Tibial nerve (tissue), 4 donors: ENCODE measurements around the gene FAM107B. TPM values are rescaled to one million over a fixed set of nuclear protein-coding genes. Genes with fewer than 3 reads are reported as not detected.

Source experiments
- DNase-seq, 2 donors: peaks; one replicate each; pipeline ENCODE4 v3.0.0-alpha.2; 2019; ENCODE audit warnings: low spot score in 2 of 2
- H3K27ac ChIP-seq, 4 donors: fragments of 200-600 bp; sonication (generic) in 3 of 4; one replicate each; pipeline ENCODE4 v1.5.1; 2017 to 2019; ENCODE audit warnings: mild to moderate bottlenecking in 1 of 4
- H3K27me3 ChIP-seq, 2 donors: fragments of 200-600 bp; sonication (generic) in 1 of 2; one replicate each; pipeline versions ENCODE4 v1.5.1 to v1.6.0; 2017 to 2019
- H3K36me3 ChIP-seq, 3 donors: fragments of 200-600 bp; sonication (generic); one replicate each; pipeline ENCODE4 v1.5.1; 2018 to 2019
- H3K4me1 ChIP-seq, 4 donors: fragments of 200-600 bp; sonication (generic) in 3 of 4; one replicate each; pipeline ENCODE4 v1.5.1; 2017 to 2019
- H3K4me3 ChIP-seq, 4 donors: fragments of 200-600 bp; sonication (generic) in 3 of 4; one replicate each; pipeline ENCODE4 v1.5.1; 2017 to 2019; ENCODE audit warnings: mild to moderate bottlenecking in 1 of 4, moderate library complexity in 1 of 4
- H3K9me3 ChIP-seq, 4 donors: fragments of 200-600 bp; sonication (generic) in 3 of 4; one replicate each; pipeline ENCODE4 v1.5.1; 2017 to 2019
- EP300 ChIP-seq, 2 donors: sonication (generic); formaldehyde crosslinking; IDR thresholded peaks; one replicate each; pipeline ENCODE4 v1.6.1; 2017; ENCODE audit warnings: antibody characterized with exemption in 2 of 2, mild to moderate bottlenecking in 1 of 2
- POLR2A ChIP-seq, 2 donors: fragments of 450-650 bp; IDR thresholded peaks; one replicate each; pipeline ENCODE4 v1.6.1; 2017; ENCODE audit warnings: antibody characterized with exemption in 2 of 2, mild to moderate bottlenecking in 2 of 2, moderate library complexity in 2 of 2
- WGBS, 2 donors: methylation state at CpG; one replicate each; pipeline ENCODE4 v1.1.5; 2018; 5-methylcytosine and 5-hydroxymethylcytosine counted together
- total RNA-seq, 4 donors: library from RNA; depleted of rRNA; stranded (reverse); fragments of >200 nt; gene quantifications; one replicate each; pipeline ENCODE4 v1.1.0, GENCODE V29; 2016
- TF ChIP-seq, protein P1 (sequence below), 5 experiments: fragments of 200-600 bp in 3 of 5; fragments of 450-650 bp in 2 of 5; sonication (generic) in 3 of 5; IDR thresholded peaks; one replicate each; pipeline ENCODE4 v1.5.1; 2016 to 2019; ENCODE audit warnings: antibody characterized with exemption in 5 of 5, mild to moderate bottlenecking in 3 of 5, moderate library complexity in 2 of 5

The FAM107B gene
- total RNA-seq, 4 donors from 2014 or later: 9.8 to 26.7 (median 16.9) TPM

DNA sequence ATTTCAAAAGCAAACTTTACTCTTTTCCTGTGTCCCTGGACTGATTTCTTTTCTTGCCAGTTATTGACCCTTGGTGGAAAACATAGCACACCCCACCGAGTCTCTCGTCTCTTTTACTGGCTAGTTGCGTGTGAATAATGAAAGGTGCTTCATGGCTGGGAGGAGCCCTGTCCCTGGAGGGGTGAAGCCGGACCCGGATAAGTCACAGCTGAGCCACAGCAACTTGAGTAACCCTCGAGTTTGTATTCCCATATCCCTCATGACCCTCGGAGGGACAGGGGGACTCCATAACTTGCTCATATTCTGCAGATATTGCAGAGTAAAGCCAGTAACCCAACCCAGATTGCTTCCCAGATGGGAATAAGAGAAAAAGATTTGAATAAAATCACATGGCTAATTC, 296.5 kb downstream of the FAM107B start:
- H3K4me1 ChIP-seq: peaks cover 0 to 20% (median 2%) of the 10 kb centered on the region in 4 donors
- H3K4me3 ChIP-seq: no peak overlapping the region
- 44 to 65% methylated on average over 7 of the region's 7 CpGs for WGBS, 2 donors
- no peaks in the 10 kb centered on the region for H3K27me3 ChIP-seq
- peak overlapping the region in 1 of 4 donors; percentile 22 for H3K27ac ChIP-seq
- no peaks in the 10 kb centered on the region for H3K9me3 ChIP-seq
- no peak for DNase-seq
- no peaks in the 10 kb centered on the region for H3K36me3 ChIP-seq
- TF ChIP-seq EP300 (IDR thresholded peaks at IDR 0.05): no peak

DNA sequence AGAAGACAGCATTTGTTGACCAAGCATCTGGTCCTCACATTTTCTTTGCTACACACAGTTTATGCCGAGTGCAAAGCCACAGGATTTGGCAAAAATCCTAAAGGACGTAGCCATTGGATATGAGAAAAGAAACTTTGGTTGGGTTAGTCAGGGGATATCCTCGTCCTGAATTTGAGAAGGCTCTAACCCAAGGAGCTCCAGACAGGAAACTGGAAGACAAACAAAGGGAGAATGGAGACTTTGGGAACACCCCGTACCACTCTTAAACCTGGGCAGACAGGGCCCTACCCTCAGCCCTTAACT, 297.3 kb downstream of the FAM107B start:
- no peak overlapping the region for H3K27ac ChIP-seq
- TF ChIP-seq POLR2A (IDR thresholded peaks at IDR 0.05): no peak
- TF ChIP-seq, protein P1, sequence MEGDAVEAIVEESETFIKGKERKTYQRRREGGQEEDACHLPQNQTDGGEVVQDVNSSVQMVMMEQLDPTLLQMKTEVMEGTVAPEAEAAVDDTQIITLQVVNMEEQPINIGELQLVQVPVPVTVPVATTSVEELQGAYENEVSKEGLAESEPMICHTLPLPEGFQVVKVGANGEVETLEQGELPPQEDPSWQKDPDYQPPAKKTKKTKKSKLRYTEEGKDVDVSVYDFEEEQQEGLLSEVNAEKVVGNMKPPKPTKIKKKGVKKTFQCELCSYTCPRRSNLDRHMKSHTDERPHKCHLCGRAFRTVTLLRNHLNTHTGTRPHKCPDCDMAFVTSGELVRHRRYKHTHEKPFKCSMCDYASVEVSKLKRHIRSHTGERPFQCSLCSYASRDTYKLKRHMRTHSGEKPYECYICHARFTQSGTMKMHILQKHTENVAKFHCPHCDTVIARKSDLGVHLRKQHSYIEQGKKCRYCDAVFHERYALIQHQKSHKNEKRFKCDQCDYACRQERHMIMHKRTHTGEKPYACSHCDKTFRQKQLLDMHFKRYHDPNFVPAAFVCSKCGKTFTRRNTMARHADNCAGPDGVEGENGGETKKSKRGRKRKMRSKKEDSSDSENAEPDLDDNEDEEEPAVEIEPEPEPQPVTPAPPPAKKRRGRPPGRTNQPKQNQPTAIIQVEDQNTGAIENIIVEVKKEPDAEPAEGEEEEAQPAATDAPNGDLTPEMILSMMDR (IDR thresholded peaks at IDR 0.05): no peak
- no peak for TF ChIP-seq EP300 (IDR thresholded peaks at IDR 0.05)
- H3K27me3 ChIP-seq: no peaks in the 10 kb centered on the region
- no peak overlapping the region for H3K4me3 ChIP-seq
- no peaks in the 10 kb centered on the region for H3K36me3 ChIP-seq
- H3K9me3 ChIP-seq: no peaks in the 10 kb centered on the region
- H3K4me1 ChIP-seq: peaks cover 0 to 20% (median 2%) of the 10 kb centered on the region in 4 donors
- DNase-seq: no peak
- 52 to 71% methylated on average over 4 of the region's 4 CpGs for WGBS, 2 donors

DNA sequence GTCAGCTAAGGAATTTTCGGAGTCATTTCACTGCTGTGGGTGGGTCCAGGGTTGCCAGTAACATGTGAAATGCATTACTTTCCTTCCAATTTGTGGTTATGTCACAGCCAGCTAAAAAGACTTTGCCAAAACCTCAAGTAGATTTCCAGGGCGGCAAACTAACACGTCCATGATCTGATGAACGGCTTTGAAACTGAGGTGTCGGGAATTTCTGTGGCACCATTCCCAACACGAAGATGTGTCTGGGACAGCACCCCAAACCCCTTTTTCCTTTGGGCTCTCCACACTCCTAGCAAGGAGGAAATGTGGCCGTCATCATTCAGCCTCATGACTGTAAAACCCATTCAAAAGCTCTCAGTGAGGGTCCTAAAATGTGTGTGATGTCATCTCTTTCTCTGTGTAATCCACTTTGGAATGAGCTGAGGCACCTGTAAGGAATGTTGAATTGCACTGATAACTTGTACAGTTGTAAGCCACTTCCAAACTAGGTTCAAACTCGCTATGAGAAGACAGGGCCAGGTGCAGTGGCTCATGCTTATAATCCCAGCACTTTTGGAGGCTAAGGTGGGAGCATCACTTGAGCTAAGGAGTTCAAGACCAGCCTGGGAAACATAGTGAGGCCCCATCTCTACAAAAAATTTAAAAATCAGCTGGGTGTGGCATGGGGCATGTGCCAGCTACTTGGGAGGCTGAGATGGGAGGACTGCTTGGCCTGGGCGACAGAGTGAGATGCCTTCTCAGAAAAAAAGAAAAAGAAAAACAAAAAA, 297.9 kb downstream of the FAM107B start:
- H3K36me3 ChIP-seq: no peaks in the 10 kb centered on the region
- H3K27ac ChIP-seq: no peak overlapping the region
- DNase-seq: no peak
- no peaks in the 10 kb centered on the region for H3K27me3 ChIP-seq
- TF ChIP-seq, protein P1 (IDR thresholded peaks at IDR 0.05): no peak
- WGBS, 2 donors: 77 to 84% methylated on average over 9 of the region's 9 CpGs
- H3K9me3 ChIP-seq: no peaks in the 10 kb centered on the region
- H3K4me3 ChIP-seq: no peak overlapping the region
- peaks cover 0 to 20% (median 2%) of the 10 kb centered on the region in 4 donors for H3K4me1 ChIP-seq

DNA sequence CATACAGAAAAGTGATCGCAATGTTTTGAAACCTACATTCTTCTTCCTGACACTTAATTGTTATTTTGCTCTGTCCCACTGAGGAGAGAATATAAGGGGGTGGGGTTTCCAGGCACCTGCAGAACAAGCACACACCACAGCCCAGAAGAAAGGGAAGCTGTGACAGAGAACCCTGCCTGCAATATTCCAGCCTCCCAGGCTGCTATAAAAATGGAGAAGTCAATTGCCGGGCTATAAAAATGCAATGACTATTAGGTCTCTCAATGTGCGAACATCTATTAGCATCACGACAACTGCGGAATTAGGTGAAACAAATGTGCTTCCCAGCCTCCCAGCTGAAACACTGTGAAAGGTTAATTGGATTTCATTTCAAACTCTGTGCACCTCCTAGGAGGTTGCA, 298.7 kb downstream of the FAM107B start:
- TF ChIP-seq EP300 (IDR thresholded peaks at IDR 0.05) (no peak), POLR2A (IDR thresholded peaks at IDR 0.05) (no peak)
- TF ChIP-seq, protein P1 (IDR thresholded peaks at IDR 0.05): no peak
- Histone ChIP-seq H3K4me1 (peaks cover 0 to 20% (median 2%) of the 10 kb centered on the region in 4 donors), H3K27me3 (no peaks in the 10 kb centered on the region), H3K9me3 (no peaks in the 10 kb centered on the region), H3K36me3 (no peaks in the 10 kb centered on the region), H3K27ac (no peak overlapping the region), H3K4me3 (no peak overlapping the region)
- WGBS, 2 donors: 74 to 94% methylated on average over 5 of the region's 5 CpGs
- DNase-seq: no peak

DNA sequence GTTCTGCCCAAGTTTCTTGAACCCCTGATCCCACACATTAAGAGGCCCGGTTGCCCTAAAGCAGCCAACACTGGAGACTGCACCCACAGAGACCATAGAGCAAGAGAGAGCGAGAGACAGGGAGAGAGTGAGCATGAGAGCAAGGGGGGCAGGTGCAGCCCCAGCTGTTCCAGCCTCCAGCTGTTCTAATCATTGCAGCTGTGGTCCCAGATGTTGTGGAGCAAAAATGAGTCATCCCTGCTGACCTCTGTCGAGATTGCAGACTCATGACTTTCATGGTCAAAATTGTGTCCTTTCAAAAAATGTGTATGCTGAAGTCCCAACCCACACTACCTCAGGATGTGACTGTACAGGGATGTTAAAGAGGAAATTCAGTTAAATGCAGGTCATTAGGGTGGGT, 300.0 kb downstream of the FAM107B start:
- no peak overlapping the region for H3K4me3 ChIP-seq
- TF ChIP-seq EP300 (IDR thresholded peaks at IDR 0.05): no peak
- TF ChIP-seq, protein P1 (IDR thresholded peaks at IDR 0.05): no peak
- TF ChIP-seq POLR2A (IDR thresholded peaks at IDR 0.05): no peak
- WGBS, 2 donors: 65 to 70% methylated on average over 3 of the region's 3 CpGs
- DNase-seq: no peak
- H3K27me3 ChIP-seq: no peaks in the 10 kb centered on the region
- no peaks in the 10 kb centered on the region for H3K36me3 ChIP-seq
- H3K9me3 ChIP-seq: no peaks in the 10 kb centered on the region
- no peak overlapping the region for H3K27ac ChIP-seq
- peaks cover 0 to 20% (median 2%) of the 10 kb centered on the region in 4 donors for H3K4me1 ChIP-seq
